ENCODE measurements around the gene ZNF618. TPM values are rescaled to one million over a fixed set of nuclear protein-coding genes. Genes with fewer than 3 reads are reported as not detected.

ZNF618 gene
- total and polyA plus RNA-seq, 2 experiments from 2014 or later: 12.1 to 22.1 TPM

GRCh38 chr9:113986931-113987330 is 110.8 kb downstream of the ZNF618 start:
- Mint-ChIP-seq H3K9me3 (no peaks in the 10 kb centered on the region; the same call in 2 of the 3 replicates), H3K36me3 (ENCODE audit: low read depth) (peaks cover 19% of the 10 kb centered on the region), H3K27me3 (ENCODE audit: insufficient read depth, low read depth, poor library complexity) (peaks cover 14% of the 10 kb centered on the region), H3K27ac (no peak overlapping the region), H3K4me1 (peaks cover 4% of the 10 kb centered on the region; the same call in 2 of the 3 replicates), H3K4me3 (no peak overlapping the region)
- H3F3A ChIP-seq (replicated peaks; ENCODE audit: low read depth): no peaks in the 10 kb centered on the region
- H2AFZ ChIP-seq: no peak overlapping the region
- no peaks in the 10 kb centered on the region for H3K4me1 ChIP-seq (ENCODE audit: insufficient read depth)
- no peaks in the 10 kb centered on the region for H3K79me2 ChIP-seq (replicated peaks; ENCODE audit: insufficient read depth)
- H3K9me2 ChIP-seq (ENCODE audit: insufficient read depth): no peaks in the 10 kb centered on the region
- TF ChIP-seq, protein P1, sequence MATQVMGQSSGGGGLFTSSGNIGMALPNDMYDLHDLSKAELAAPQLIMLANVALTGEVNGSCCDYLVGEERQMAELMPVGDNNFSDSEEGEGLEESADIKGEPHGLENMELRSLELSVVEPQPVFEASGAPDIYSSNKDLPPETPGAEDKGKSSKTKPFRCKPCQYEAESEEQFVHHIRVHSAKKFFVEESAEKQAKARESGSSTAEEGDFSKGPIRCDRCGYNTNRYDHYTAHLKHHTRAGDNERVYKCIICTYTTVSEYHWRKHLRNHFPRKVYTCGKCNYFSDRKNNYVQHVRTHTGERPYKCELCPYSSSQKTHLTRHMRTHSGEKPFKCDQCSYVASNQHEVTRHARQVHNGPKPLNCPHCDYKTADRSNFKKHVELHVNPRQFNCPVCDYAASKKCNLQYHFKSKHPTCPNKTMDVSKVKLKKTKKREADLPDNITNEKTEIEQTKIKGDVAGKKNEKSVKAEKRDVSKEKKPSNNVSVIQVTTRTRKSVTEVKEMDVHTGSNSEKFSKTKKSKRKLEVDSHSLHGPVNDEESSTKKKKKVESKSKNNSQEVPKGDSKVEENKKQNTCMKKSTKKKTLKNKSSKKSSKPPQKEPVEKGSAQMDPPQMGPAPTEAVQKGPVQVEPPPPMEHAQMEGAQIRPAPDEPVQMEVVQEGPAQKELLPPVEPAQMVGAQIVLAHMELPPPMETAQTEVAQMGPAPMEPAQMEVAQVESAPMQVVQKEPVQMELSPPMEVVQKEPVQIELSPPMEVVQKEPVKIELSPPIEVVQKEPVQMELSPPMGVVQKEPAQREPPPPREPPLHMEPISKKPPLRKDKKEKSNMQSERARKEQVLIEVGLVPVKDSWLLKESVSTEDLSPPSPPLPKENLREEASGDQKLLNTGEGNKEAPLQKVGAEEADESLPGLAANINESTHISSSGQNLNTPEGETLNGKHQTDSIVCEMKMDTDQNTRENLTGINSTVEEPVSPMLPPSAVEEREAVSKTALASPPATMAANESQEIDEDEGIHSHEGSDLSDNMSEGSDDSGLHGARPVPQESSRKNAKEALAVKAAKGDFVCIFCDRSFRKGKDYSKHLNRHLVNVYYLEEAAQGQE (IDR thresholded peaks at IDR 0.05; ENCODE audit: unreplicated experiment): no peak
- TF ChIP-seq ETS1 (IDR thresholded peaks at IDR 0.05): no peak
- no peak for TF ChIP-seq EZH2phosphoT487 (IDR thresholded peaks at IDR 0.05; ENCODE audit: unreplicated experiment)
- no peak for TF ChIP-seq CTCF (conservative IDR thresholded peaks at IDR 0.05; ENCODE audit: low read depth in 2 of 2)
- no peak overlapping the region for H3K4me2 ChIP-seq
- DNase-seq (ENCODE audit: low spot score): no peak
- H3K27me3 ChIP-seq (ENCODE audit: insufficient read depth): no peaks in the 10 kb centered on the region
- no peaks in the 10 kb centered on the region; the same call in 1 of the 2 replicates for H4K20me1 ChIP-seq (replicated peaks; ENCODE audit: insufficient read depth)
- H3K36me3 ChIP-seq (ENCODE audit: insufficient read depth): no peaks in the 10 kb centered on the region
- no peak overlapping the region for H3K27ac ChIP-seq (ENCODE audit: low read depth)
- H3K4me3 ChIP-seq: no peak overlapping the region
- ATAC-seq: no peak

GRCh38 chr9:113987526-113987925 is 111.4 kb downstream of the ZNF618 start:
- ATAC-seq (no peak), DNase-seq (ENCODE audit: low spot score) (no peak)
- Histone ChIP-seq H3K4me1 (ENCODE audit: insufficient read depth) (no peaks in the 10 kb centered on the region), H3K27me3 (ENCODE audit: insufficient read depth) (no peaks in the 10 kb centered on the region), H3K9me2 (ENCODE audit: insufficient read depth) (no peaks in the 10 kb centered on the region), H3K4me2 (no peak overlapping the region), H4K20me1 (replicated peaks; ENCODE audit: insufficient read depth) (no peaks in the 10 kb centered on the region; the same call in 1 of the 2 replicates), H3F3A (replicated peaks; ENCODE audit: low read depth) (no peaks in the 10 kb centered on the region), H3K4me3 (no peak overlapping the region), H3K27ac (ENCODE audit: low read depth) (no peak overlapping the region), H3K36me3 (ENCODE audit: insufficient read depth) (no peaks in the 10 kb centered on the region), H3K79me2 (replicated peaks; ENCODE audit: insufficient read depth) (no peaks in the 10 kb centered on the region), H2AFZ (no peak overlapping the region)
- Mint-ChIP-seq H3K27me3 (ENCODE audit: insufficient read depth, low read depth, poor library complexity) (peaks cover 14% of the 10 kb centered on the region), H3K27ac (no peak overlapping the region), H3K36me3 (ENCODE audit: low read depth) (peaks cover 19% of the 10 kb centered on the region), H3K9me3 (no peaks in the 10 kb centered on the region; the same call in 2 of the 3 replicates), H3K4me3 (no peak overlapping the region), H3K4me1 (peaks cover 4% of the 10 kb centered on the region; the same call in 2 of the 3 replicates)
- TF ChIP-seq ZNF331 (CRISPR knock-in tag; IDR thresholded peaks at IDR 0.05; ENCODE audit: low read depth) (no peak), ETS1 (IDR thresholded peaks at IDR 0.05) (no peak), EZH2phosphoT487 (IDR thresholded peaks at IDR 0.05; ENCODE audit: unreplicated experiment) (no peak), ZNF462 (CRISPR knock-in tag; IDR thresholded peaks at IDR 0.05) (no peak)
